Measurements from ENCODE around the gene NDST3. TPM values are rescaled to one million over a fixed set of nuclear protein-coding genes. Genes with fewer than 3 reads are reported as not detected.
A peak's percentile ranks its signal among the peaks of the same experiment; 100 is the strongest.

NDST3 gene
- polyA plus RNA-seq (2014; cell fraction: cytosol; rRNA removed): not detected in 2 replicates
- polyA plus RNA-seq (2014; cell fraction: nucleus; rRNA removed): 0.02 TPM in 1 of 2 replicates, not detected in the other

DNA sequence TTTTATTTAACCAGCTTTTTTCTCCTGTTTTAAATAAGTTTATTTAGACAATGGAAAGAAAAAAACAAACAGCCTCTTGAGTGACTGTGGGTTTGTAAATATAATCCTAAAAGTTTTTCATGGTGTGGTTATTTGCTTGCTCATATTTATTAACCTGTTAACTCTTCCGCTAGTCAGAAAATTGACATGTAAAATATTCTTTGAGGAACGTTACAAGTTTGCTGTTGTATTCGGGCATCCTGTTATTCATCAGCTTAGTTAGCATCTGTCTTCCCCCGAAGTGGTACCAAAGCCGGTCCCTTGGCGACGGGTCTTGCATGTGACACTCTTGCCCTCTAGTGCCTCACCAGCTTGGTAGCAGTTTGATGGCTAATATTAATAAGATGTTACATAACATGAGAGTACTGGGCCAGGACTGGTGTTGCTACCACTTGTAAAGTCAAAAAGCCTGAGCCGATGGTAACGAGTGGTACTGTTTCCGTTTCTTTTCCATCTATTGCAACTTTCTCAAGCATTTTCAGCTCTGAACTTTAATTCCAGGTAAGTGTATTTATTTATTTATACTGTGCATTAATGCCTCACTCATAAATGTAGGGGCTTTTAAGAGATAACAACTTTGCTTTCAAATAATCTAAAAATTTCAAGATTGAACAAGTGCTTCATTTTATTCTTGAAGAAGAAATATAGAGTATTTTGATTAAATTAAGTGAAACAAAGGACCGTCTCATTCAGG is at the start of gene NDST3:
NDST3 (plus strand) TSS at position 434 of the 733 bp plus-strand sequence. CDS start 19,425 bp downstream, outside the sequence.
- peak; percentile 67 for DNase-seq (ENCODE audit: low spot score)

DNA sequence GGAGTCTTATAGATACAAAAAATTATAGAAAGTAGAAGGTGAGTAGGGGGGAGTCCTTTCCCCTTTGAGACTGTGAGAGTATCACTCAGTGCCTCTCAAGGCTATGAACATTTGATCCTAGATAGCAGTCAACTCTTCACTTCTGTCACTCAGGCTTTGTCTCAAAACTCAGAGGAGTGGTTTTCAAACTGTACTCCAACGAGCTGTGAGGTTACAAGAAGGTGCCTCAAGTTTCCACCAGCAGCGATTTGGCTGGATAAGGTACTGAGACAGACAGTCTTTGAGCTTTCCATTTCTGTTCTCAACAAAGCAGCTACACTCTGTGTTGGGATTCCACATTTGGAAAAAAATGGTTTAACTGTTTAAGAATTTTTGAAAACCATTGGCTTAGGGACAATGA is 48.0 kb upstream of the NDST3 start:
- DNase-seq (ENCODE audit: low spot score): no peak

DNA sequence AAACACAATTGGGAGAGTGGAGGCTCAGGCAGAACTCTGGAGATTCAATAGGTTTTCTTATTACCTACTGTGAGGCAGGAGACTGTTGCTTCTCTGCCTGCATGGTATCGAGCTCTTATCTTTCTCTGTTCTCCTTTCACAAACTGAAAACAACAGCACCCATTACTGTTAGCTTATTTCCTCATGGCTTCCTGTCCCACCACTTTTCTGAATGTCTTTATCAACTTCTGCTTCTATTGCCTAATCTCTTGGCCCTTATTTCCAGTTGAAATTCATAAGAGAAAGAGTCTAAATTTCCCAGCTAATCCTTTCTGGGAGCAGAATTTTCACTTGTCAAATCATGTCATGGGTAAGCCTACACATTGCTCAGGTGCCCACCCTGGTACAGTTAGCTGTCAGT is 46.8 kb upstream of the NDST3 start:
- no peak for DNase-seq (ENCODE audit: low spot score)

DNA sequence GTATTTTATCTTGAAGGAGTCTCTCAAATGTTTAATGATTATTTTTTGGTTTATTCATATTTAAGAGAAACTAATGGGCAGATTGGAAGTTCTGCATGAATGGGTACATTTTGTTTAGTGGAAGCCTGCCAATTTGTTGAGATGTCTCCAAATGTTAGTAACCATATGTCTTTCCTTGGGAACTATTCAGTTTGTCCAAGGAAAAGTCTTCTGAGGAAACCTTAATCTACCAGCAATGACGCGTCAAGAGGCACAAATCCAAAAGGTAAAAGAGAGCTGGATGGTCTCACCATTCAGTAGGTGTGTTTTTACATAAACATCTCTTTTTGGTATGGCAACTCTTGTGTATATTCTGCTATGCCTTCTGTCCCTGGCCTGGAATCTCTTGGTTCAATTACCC is 37.4 kb upstream of the NDST3 start:
- no peak for DNase-seq (ENCODE audit: low spot score)

DNA sequence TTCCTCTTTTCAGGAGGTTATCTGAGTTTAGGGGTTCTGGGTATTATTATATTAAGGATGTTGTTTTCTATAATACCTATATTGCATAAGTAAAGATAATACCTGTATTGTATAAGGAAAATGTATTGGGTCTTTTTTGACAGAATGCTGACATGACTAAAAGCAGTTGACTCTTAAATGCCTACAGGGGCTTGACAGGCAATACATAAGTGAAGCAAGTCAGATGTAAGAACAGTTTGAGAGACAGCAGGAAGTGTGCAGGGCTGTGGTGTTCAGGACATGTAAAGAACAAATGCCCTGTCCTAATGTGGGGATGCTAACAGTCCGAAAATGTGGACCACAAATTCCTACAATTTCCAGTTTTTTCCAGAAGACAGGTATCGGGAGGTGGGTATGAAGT is 30.2 kb upstream of the NDST3 start:
- DNase-seq (ENCODE audit: low spot score): no peak

DNA sequence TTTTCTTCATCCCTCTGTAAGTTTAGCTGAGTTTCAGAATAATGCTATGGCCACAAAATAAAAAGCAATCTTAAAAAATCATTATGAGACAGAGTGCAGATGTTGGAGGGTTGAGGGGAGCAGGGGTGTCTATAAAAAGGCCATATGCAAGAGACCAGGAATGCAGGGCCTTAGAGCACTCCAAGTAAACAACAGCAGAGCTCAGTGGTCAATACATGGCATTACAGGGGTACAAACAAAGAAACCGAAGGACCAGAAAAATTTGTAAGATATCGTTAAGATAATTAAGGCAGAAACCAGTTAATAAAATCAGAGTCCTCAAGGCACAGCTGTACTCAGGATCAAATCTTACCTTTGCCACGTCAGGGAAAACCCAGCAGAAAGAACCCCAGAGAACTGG is 28.4 kb upstream of the NDST3 start:
- no peak for DNase-seq (ENCODE audit: low spot score)

DNA sequence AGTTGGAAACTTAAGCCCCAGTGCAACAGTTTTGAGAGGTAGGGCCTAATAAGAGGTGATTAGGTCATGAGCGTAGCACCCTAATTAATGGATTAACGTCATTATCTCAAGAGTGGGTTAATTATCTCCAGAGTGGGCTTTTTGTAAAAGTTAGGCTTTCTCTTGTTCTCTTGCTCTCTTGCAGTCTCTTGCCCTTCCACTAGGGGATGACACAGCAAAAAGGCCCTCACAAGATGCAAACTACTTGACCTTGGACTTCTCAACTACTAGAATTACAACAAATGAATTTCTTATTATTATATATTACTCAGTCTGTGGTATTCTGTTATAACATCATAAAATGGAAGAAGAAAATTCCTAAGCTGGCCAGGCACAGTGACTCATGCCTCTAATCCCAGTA is 22.1 kb upstream of the NDST3 start:
- DNase-seq (ENCODE audit: low spot score): no peak

DNA sequence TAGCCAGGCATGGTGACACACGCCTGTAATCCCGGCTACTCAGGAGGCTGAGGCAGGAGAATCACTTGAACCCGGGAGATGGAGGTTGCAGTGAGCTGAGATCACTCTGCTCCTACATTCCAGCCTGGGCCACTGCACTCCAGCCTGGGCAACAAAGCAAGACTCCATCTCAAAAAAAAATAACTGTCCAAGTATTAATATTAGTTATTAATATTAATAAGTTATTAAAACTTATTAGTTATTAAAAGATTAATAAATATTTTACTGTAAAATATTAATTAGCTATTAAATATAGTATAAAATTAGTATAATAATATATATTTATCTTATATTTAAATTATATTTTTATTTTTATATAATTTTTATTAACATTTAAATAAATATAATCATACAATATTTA is 19.5 kb upstream of the NDST3 start:
- DNase-seq (ENCODE audit: low spot score): no peak

DNA sequence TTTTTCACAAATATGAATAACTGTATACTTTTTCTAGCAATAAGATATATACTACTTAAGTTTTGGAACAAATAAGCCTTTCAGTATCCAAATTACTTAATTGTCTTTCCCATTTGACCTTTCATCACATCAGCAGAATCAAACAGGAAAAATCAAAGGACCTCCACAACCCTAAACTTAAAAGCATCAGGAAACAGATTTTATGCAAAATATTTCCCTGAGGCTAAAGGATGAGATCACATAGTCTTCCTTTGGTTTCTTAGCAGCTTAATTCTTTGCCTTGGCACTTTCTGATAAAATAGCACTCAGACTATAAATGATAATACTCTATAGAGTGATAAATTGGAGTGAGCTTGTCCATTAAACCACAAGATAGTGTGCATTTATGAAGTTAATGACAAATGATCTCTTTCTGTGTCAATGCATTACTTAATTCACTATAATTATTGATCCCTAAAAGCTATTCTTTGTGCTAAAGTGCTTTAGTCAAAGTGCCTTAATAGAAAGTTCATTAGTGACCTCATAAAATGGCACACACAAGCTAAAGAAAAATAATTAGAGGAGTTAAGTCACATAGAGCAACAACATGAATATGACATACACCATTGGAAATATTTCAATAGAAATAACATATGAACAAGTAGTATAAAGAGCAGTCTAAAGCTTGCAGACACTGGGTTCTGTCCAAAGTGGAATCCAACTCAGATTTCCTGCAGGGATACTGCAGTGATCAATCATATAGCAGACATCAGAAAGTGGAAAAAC is 15.7 kb upstream of the NDST3 start:
- no peak for DNase-seq (ENCODE audit: low spot score)

DNA sequence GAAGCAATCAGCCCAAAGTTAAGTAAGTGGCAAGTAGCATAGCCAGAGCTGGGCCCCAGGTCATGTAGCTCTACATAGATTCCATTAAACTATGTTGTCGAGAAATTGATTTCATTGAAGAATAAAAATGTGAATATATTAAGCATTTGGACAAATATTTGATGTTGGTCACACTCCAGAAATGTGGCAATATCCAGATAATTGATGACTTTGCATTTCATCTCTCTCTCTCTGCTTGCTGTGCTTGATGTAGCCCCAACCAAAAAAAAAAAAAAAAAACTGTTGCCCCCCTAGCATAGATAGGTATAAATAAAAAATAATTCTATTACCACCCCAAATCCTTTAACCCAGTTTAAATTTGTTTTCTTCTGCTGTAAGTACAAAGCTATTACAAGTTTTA is 7.5 kb upstream of the NDST3 start:
- no peak for DNase-seq (ENCODE audit: low spot score)

DNA sequence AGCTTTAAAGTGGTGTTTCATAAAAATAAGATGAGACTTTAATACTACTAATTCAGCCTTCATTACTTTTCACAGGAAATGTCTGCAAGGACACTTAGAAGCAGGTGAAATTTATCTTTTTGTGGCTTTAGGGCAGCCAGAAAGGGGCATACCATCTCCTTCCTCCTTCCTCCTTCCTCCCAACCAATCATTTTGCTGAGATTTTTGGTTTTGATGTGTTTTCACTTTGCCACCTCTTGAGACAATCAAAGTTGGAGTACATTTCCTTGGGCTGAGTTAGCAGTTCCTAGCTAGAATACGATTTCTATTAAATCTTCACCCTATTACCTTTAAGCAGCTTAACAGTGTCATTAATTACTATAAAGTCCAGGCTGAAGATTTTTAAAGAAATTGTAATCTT is 5.1 kb upstream of the NDST3 start:
- no peak for DNase-seq (ENCODE audit: low spot score)

DNA sequence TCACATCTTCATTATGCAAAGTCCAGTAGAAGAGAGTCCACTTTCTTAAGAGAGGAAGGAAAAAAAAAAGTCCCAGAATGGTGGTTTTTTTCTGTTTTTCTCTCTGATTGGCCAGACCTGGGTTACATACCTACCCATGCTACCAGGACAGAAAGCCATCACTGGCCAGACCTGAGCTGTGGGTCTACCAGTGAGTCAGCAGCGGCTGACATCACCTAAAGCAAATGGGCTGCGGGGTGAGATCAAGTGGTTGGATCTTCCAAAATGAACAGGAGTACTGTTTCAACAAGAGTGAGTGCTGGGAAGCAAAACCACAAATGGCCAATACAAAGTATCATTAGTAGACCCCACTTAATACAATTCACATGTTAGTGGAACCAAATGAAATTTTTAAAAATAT is 1.6 kb upstream of the NDST3 start:
- DNase-seq (ENCODE audit: low spot score): no peak

DNA sequence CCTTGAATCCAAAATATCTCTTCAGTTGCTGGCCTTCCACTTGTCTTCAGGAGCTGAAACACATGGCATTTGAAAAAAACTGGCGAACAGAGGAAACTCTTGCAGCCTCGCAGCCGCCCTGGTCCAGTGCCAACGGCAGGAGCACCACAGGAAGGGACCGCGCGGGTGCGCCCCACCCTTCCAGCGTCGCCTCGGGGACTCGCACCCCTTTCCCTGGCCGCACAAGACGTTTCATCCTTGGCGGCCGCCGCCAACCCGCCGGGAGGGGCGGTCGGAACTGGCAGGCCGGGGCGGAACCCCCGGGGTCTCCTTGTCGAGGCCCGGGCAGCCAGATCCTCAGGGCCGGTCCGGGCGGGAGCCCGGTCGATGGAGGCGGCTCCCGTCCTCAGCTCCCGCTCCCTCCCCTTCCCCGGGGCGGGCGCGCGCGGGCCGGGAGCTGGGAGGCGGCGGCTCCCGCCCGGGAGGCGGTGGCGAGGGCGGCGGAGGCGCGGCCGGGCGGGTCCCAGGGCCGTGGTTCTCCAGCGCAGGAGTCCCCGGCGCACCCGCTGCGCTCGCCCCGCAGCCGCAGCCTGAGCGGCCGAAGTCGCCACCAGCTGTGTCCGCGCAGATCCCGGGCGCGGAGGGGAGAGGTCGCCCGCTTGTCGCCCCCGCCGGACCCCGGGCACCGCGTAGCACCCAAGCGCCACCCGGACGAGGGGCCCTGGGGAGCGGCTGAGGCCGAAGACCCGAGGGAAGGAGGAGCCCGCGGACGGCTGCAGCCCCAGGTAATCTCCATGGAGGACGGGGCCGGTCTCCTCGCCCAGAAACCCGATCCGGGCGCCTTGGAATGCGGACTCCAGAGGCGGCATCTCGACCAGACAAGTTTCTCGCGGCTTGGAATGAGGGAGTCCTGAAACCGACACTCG is 886 bp upstream of the NDST3 start:
- DNase-seq (ENCODE audit: low spot score): peak; percentile 28

DNA sequence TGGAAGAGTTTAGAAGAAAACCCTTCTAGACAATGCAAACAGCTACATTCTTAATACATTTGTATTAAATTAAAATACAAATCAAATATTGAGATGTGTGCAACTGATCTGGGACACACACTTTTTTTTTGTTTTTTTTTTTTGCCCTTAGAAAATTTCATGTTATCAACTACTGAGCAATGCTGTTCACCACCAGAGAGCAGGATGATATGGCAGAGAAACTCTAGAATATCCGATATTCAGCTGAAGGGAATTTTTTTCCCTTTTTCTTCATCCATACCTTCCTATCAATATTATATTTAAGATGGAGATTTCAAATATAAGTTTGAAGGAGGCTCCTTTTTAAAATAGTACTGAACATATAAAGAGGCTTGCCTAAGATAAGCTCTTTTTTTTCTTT is 1.0 kb downstream of the NDST3 start:
- no peak for DNase-seq (ENCODE audit: low spot score)

DNA sequence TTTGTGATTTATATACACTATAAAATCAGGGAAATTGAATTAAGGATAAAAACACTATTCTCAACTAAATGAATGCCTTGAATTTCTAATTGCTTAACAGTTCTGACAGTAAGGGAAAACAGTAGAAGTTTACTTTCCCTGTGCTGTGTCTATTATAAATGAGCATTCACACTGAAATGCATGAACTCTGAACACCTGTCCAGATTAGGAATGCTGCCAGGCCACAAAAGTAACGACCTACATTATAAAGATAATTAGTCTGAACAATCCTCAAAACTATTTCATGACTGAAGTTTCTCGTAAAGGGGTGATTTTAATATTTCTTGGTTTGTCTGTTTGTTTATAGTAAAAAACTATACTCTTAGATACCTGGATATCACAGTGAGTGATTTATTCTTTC is 2.0 kb downstream of the NDST3 start:
- no peak for DNase-seq (ENCODE audit: low spot score)

DNA sequence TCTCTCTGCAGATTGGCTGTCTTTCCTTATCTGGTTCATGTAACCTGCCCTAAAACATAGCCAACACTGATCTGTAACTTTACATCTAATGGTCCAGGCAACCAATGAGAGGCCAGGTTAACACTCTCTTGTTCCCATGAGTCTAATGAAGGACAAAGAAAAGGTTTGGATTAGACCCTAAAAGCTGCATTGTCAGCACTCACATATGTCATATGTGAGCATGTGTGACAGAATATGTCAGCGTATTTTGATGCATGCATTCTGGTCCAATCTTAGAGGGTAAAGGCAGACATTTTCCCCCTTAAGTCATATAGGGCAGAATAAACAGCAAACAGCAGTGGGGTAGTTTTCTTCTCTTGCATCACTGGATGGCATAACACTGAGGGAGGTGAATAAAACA is 3.7 kb downstream of the NDST3 start:
- no peak for DNase-seq (ENCODE audit: low spot score)

DNA sequence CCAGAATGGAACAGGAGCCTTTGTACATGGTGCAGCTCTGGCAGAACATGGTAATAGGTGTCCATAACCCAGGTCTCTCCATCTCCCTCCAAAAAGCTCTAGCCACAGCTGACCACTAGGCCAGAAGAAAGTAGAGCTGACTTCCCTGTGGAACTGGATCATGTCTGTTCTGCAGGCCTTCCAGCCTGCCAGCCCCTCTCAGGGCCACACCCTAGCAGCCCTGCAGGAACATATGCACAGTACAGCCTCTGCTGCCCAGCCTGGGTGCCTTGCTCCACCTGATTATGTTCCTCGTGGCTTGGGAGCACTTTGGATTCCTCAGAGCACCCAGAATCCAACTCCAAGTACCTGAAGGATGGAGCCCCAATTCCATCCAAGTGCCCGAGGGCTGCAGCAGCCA is 12.0 kb downstream of the NDST3 start:
- no peak for DNase-seq (ENCODE audit: low spot score)

DNA sequence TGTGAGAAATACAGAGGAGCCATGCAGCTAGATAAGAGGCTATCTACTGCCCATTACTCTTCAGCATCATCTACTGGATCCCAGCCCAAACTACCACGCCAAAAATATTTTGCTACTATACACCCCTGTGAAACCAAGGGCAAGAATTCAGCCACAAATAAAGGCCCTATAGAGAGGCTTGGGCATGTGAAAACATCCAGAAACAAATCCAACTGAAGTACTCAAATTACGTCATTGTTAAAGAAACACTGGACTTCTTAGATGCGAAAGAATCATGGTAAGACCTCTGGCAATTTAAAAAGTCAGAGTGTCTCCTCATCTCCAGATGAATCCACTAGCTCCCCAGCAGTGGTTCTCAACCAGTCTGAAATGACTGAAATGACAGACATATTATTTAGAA is 12.8 kb downstream of the NDST3 start:
- no peak for DNase-seq (ENCODE audit: low spot score)

DNA sequence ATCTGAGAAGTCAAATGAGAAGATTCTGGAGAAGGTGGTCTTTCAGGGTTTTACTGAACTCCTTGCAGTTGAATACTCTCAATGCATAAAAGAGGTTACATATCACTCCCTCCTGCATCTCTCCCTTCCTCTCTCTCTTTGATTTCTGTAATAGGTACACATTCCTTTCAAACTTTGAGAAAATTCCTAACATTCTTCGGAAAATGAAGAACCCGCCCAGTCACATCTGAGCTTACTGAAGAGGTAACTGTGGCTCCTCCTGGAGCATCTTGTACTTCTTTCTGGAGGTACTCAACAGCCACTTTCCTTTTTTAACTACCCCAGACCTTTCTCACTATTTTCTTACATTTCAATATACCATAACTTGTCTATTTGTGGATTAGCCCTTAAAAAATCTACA is 24.7 kb downstream of the NDST3 start:
- no peak for DNase-seq (ENCODE audit: low spot score)

DNA sequence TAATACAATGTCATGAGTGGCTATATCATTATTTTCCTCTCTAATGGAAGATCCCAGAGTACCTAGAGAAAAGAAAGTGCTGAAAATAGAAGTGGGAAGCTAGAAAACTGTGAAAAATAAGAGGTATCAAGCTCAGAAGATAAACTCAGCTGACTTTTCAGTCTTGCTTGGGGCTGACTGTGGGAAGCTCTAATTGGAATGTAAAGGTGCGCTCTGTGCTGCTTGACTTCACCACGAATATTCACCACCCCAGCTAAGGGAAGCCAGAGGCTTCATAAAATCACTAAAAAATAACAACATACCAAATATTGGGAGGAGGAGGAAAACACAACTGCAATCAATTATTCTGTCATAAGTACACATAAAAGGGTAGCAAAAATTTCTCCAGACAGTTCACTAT is 25.1 kb downstream of the NDST3 start:
- no peak for DNase-seq (ENCODE audit: low spot score)

DNA sequence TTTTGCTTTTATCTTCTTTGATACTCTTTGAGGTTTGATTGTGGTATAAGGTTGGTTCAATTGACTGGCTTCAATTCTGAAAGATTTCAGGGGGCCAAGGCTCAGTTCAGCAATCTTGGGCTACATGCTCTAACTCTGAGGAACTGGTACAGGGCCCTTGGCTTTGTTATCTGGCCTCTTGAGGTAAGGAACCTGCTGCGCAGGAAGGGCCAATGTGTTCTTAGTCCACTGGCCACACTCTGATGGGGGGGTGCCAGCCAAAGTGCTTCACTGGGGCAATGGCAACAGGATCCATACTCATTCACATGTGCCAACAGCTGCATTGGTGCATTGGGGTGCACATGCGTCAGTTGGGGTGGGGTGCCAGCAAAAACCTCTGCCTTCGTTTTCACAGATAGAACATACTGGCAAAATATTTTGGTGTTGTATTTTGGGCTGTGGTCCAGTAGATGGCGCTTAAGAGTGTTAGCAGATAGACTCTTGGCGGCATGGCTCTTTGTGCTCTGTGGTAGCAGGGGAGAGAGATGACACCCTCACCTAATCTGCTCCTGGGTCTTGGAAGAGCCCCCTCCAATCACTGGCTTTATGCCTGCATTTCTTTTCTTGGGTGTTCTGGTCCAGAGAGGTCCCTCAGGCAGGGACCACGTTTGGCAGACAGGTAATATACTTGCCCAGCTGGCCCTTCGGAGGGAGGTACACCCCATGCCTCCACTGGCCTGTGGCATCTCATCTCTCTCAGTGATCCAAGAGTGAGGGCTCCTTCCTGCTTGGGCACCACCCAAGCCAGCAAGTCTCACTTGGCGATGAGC is 42.9 kb downstream of the NDST3 start:
- peak; percentile 18 for DNase-seq (ENCODE audit: low spot score)
